ENCODE results near the gene LINGO1. TPM values are rescaled to one million over a fixed set of nuclear protein-coding genes. Genes with fewer than 3 reads are reported as not detected.

The LINGO1 gene
- total RNA-seq, 1 donor from 2014 or later, result not detected

DNA sequence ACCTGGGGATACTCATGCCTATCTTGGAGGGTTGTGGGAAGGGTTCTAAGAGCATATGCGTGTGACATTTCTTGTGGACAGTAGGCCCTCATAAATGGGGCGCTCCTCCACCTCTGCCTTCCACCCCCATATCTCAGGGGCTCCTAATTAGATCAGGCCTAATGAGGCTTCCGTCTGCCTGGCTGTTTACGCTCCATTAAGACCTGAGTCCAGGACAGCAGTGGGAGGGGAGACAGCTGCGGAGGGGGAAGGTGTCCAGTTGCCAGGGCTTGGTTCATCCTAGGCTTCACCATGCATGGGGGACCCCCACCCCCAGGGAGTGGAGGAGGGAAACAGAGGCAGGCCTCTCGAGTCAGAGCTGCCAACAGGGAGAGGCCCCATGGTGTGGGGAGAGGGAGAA is 9.3 kb upstream of the LINGO1 start:
- no peak for FAIRE-seq
- H3K27me3 ChIP-seq (ENCODE audit: control insufficient read depth, insufficient read depth, low read length), result no peaks in the 10 kb centered on the region

DNA sequence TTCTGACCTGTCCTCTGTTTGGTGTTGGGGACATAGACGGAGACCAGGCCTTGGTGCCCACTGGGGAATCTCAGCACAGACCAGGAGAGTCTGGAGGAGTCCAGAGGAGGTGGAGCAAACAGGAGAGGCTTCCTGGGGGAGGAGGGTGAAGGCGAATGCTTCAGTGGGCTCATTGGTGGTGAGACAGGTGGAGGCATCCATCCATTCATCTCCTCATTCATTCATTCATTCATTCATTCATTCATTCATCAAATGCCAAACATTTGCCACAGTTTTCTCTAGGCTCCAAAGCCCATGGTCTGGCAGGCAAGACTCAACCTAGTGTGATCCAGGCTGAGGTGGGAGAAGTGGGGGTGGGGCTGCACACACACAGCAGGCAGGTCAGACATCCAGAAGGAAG is 7.9 kb upstream of the LINGO1 start:
- Histone ChIP-seq H3K36me3 (ENCODE audit: control insufficient read depth, insufficient read depth, low read length) (no peaks in the 10 kb centered on the region), H3K27me3 (ENCODE audit: control insufficient read depth, insufficient read depth, low read length) (peaks cover 3% of the 10 kb centered on the region), H3K4me3 (ENCODE audit: low read depth, low read length) (no peak overlapping the region)
- FAIRE-seq, result no peak
- TF ChIP-seq, protein P1, sequence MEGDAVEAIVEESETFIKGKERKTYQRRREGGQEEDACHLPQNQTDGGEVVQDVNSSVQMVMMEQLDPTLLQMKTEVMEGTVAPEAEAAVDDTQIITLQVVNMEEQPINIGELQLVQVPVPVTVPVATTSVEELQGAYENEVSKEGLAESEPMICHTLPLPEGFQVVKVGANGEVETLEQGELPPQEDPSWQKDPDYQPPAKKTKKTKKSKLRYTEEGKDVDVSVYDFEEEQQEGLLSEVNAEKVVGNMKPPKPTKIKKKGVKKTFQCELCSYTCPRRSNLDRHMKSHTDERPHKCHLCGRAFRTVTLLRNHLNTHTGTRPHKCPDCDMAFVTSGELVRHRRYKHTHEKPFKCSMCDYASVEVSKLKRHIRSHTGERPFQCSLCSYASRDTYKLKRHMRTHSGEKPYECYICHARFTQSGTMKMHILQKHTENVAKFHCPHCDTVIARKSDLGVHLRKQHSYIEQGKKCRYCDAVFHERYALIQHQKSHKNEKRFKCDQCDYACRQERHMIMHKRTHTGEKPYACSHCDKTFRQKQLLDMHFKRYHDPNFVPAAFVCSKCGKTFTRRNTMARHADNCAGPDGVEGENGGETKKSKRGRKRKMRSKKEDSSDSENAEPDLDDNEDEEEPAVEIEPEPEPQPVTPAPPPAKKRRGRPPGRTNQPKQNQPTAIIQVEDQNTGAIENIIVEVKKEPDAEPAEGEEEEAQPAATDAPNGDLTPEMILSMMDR (IDR thresholded peaks at IDR 0.05; ENCODE audit: insufficient read depth, low read length, severe bottlenecking), result no peak
- DNase-seq (ENCODE audit: low read depth), result no peak

More for the DNA sequence above, 9.3 kb upstream of the LINGO1 start:
- no peak for DNase-seq (ENCODE audit: low read depth)
- no peaks in the 10 kb centered on the region for H3K36me3 ChIP-seq (ENCODE audit: control insufficient read depth, insufficient read depth, low read length)
- TF ChIP-seq, protein P1 (IDR thresholded peaks at IDR 0.05; ENCODE audit: insufficient read depth, low read length, severe bottlenecking), result no peak
- H3K4me3 ChIP-seq (ENCODE audit: low read depth, low read length), result no peak overlapping the region

DNA sequence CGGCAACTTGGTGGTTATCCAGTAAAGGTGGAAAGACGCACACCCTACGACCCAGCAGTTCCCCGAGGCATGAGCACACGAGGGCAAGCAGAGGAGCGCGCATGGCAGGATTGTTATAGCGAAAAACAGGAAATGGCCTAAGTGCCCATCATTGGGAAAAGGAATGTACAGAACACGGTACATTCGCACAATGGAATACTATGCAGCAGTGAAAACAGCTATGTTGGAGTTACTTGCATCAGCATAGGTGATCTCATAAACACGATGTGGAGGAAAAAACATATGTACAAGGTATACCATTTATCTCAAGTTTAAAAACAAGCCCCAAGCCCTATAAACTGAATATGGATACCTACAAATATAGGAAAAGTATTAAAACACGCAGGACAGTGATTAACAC is 6.7 kb upstream of the LINGO1 start:
- DNase-seq (ENCODE audit: low read depth), result no peak
- H3K4me3 ChIP-seq (ENCODE audit: low read depth, low read length), result no peak overlapping the region
- FAIRE-seq, result no peak
- H3K36me3 ChIP-seq (ENCODE audit: control insufficient read depth, insufficient read depth, low read length), result no peaks in the 10 kb centered on the region
- TF ChIP-seq, protein P1 (IDR thresholded peaks at IDR 0.05; ENCODE audit: insufficient read depth, low read length, severe bottlenecking), result no peak
- H3K27me3 ChIP-seq (ENCODE audit: control insufficient read depth, insufficient read depth, low read length), result peaks cover 9% of the 10 kb centered on the region

DNA sequence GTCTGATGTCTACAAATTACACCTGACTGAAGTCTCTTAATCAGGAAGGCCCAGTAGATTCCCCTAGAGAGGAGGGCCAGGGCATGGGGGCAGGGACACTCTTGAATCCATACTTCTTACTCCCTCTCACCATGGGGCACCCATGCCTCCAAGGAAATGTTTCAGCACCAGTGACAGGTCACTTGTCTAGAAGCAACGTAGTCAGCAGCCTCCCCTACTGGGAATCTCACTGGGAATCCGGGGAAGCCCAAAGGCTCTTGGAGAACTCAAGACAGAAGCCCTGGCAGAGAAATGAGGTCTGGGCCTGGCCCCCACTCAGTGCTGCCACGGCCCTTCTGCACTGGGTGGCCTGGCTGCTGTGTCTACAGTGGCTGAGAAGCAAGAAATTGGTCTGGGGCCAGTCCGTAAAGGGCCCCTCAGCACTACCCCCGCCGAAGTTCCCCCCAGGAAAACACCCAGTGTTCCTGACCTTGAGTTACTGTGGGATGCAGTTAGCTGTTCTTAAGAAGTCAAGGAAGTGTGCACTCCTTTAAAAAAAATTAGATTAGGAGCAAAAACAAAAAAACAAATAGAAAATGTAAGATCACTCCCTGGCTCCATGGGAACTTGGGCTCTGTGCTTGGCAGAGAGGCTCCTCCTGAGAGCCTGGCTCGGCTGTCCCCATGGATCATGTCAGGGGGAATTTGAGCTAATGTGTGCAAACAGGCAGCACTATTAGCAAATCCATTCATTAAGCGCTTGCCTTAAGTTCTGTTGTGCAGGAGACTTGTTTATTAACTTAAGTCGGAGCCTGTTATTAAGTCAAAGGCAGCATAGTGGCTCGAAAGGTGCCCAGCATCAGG is 5.4 kb upstream of the LINGO1 start:
- DNase-seq (ENCODE audit: low read depth), result no peak
- TF ChIP-seq, protein P1 (IDR thresholded peaks at IDR 0.05; ENCODE audit: insufficient read depth, low read length, severe bottlenecking), result no peak
- no peak for FAIRE-seq
- H3K27me3 ChIP-seq (ENCODE audit: control insufficient read depth, insufficient read depth, low read length), result peaks cover 11% of the 10 kb centered on the region
- no peaks in the 10 kb centered on the region for H3K36me3 ChIP-seq (ENCODE audit: control insufficient read depth, insufficient read depth, low read length)
- no peak overlapping the region for H3K4me3 ChIP-seq (ENCODE audit: low read depth, low read length)

DNA sequence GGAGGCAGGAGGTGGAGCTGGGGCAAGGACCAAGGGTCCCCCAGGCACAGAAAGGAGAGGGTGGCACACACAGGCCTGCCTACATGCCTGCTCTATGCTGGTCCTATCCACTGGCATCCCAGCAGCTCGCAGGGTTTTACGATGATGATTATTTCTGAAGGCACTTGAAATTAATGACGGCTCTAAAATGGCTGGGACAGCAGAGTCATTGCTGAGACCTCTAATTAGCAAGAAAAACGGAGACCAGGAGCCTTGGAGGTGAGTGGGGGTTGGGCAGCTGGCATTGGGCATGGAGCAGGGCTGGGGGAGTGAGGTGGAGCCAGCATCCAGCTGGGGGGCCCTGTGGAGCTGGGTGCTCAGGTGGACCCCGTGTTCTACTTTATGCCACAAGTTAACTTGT is 3.5 kb upstream of the LINGO1 start:
- DNase-seq (ENCODE audit: low read depth) (no peak), FAIRE-seq (no peak)
- no peak overlapping the region for H3K4me3 ChIP-seq (ENCODE audit: low read depth, low read length)
- H3K36me3 ChIP-seq (ENCODE audit: control insufficient read depth, insufficient read depth, low read length), result no peaks in the 10 kb centered on the region
- TF ChIP-seq, protein P1 (IDR thresholded peaks at IDR 0.05; ENCODE audit: insufficient read depth, low read length, severe bottlenecking), result no peak
- peaks cover 21% of the 10 kb centered on the region for H3K27me3 ChIP-seq (ENCODE audit: control insufficient read depth, insufficient read depth, low read length)

Data from bronchial epithelial cell (primary cell).